ENCODE measurements around the gene SBK2.
"Not testable (repeated sequence)": the region's sequence is repeated elsewhere in the genome, so short reads cannot be mapped to it uniquely, and the experiment has no call there.

- not testable (repeated sequence) for TF ChIP-seq EZH2 (IDR thresholded peaks at IDR 0.05; ENCODE audit: borderline replicate concordance, low read length); CTCF (conservative IDR thresholded peaks at IDR 0.05 in 1 of 2, IDR thresholded peaks at IDR 0.05 in 1 of 2; ENCODE audit: extremely low read depth in 1 of 2, insufficient read depth in 1 of 2, low read depth in 1 of 2, low read length in 2 of 2)
Measured at GRCh38 chr19:55573929-55574328, 37.0 kb upstream of the SBK2 start.
